Posterior vena cava (tissue), 2 donors: ENCODE measurements around the gene NUP214. TPM values are rescaled to one million over a fixed set of nuclear protein-coding genes. Genes with fewer than 3 reads are reported as not detected.
"Not testable (repeated sequence)": the region's sequence is repeated elsewhere in the genome, so short reads cannot be mapped to it uniquely, and the experiment has no call there.

Experiments used
- DNase-seq: peaks from one replicate; pipeline ENCODE4 v3.0.0-alpha.2; 2020; ENCODE audit warnings: low spot score
- intact Hi-C, 2 donors: fragments of 100-400 bp; cut with DNase I; formaldehyde crosslinking; loops; one replicate each; pipeline versions ENCODE4 v1.14.1 to v1.14.2; 2022 to 2023
- total RNA-seq, 2 donors: library from RNA; stranded (reverse); fragmentation: NEBNext Ultra II Directional; extraction: Animal tissue kit (Norgen Biotek cat#: 25700); gene quantifications; one replicate each; pipeline ENCODE4 v1.2.1, GENCODE V29; 2021
- donor health status: DM: yes; HTN: yes; CAD: no.
- donor health status: DM: yes; HTN: yes; CAD: no.

Gene NUP214
- total RNA-seq, 2 donors from 2014 or later = 33.9 to 40.8 TPM

DNA sequence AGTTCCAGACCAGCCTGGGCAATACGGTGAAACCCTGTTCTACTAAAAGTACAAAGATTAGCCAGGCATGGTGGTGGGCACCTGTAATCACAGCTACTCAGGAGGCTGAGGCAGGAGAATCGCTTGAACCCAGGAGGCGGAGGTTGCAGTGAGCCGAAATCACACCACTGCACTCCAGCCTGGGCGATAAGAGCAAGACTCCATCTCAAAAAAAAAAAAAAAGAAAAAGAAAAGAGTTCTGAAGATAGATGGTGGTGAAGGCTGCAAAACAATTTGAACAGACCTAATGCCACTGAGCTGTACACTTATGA is 137.6 kb downstream of the NUP214 start:
- DNase-seq, intact Hi-C loops: not testable (repeated sequence)

- DNase-seq = no peak
- intact Hi-C loops = no loop called here
These were observed 138.3 kb downstream of the NUP214 start for GRCh38 chr9:131263701-131264100.

DNA sequence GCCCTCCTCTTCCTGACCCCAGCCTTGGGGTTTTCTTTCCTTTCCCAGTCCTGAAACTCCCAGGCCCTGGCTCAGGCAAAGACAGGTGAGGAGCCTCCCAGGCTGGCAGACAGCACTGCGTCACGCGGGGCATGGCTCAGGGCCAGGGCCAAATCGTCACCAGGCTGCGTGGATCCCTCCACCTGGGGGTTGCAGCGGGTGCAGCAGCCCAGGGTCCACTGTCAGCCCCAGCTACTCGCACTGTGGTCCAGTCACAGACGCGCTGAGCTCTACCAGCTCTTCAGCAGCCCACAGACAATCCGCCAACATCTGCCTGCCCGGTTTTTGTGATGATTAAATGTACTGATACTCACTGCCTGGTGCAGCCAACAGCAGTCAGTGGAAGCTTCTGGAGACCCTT is 138.8 kb downstream of the NUP214 start:
- no peak for DNase-seq
- intact Hi-C loops = no loop called here

DNA sequence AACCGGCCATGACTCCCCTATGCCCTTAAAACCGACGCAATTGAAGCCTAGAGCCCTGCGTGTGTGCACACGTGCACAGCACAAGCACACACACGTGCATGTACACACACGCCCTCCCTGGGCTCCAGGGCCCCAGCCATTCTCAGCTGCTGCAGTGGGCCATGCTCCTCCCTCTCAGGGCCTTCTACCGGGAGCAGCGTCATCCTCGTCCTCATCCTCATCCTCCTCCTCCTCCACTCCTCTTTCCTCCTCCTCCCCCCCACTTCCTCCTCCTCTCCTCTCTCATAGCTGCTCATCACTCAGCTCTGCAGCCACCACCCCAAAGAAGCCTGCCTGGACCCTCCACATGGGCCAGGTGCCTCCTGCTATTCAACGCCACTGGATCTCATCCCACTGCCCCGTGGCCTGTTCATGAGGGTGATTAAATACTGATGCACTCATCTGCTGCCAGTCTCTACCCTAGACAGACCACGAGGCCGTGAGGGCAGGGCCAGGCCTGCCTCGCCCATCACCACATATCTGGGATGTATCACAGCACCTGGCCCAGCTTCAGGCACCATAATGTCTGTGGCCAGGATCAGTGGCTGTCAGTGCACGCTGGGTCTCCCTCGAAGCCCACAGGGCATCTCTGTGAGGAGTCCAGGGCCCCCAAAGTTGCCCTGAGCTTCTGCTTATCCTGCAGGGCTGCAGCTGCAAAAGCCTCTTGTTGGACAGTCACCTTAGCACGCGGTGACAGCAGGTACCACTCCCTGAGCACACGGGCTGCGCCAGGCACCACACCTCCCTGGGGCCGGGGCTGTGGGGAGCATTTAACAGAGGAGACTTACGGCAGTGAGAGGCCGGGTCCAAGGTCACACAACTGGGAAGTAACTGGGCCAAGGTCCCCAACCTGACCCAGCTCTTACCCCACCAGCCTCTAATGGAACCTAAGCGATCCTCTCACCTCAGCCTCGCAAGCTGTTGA is 141.2 kb downstream of the NUP214 start:
- intact Hi-C loops = no loop called here
- DNase-seq = no peak

- intact Hi-C loops = no loop called here
These were observed 145.0 kb downstream of the NUP214 start for GRCh38 chr9:131270171-131271015.

DNA sequence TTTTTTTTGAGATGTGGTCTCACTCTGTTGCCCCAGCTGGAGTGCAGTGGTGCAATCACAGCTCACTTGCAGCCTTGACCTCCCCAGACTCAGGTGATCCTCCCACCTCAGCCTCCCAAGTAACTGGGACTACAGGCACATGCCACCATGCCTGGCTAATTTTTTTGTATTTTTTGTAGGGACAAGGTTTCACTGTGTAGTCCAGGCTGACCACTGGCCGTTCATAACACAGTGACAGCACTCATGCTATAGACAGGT is 145.6 kb downstream of the NUP214 start:
- intact Hi-C loops, DNase-seq: not testable (repeated sequence)

More at GRCh38 chr9:131270171-131271015, 145.0 kb downstream of the NUP214 start:
- no peak for DNase-seq

DNA sequence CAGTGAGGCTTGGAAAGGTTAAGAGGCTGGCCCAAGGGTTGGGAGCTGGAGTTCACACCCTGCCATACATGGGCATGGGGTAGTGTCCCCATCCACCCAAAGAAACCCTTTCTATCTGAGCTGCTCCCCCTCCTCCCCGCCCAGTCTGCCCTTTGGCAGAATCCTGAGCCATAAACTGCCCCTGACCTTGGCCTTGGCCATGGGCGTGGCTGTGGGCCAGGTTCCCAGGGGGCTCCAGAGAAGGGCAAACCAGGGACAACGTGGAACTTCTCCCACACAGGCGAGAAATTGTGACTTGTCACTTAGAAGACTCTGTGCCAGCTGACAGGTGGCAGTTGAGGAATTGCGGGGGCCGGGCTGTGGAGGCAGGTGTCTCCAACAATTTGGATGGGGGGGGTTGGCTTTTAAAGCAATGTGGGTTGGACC is 146.1 kb downstream of the NUP214 start:
- no peak for DNase-seq
- intact Hi-C loops = no loop called here

GRCh38 chr9:131272212-131272611 is 146.8 kb downstream of the NUP214 start:
- DNase-seq = no peak
- intact Hi-C loops = no loop called here

DNA sequence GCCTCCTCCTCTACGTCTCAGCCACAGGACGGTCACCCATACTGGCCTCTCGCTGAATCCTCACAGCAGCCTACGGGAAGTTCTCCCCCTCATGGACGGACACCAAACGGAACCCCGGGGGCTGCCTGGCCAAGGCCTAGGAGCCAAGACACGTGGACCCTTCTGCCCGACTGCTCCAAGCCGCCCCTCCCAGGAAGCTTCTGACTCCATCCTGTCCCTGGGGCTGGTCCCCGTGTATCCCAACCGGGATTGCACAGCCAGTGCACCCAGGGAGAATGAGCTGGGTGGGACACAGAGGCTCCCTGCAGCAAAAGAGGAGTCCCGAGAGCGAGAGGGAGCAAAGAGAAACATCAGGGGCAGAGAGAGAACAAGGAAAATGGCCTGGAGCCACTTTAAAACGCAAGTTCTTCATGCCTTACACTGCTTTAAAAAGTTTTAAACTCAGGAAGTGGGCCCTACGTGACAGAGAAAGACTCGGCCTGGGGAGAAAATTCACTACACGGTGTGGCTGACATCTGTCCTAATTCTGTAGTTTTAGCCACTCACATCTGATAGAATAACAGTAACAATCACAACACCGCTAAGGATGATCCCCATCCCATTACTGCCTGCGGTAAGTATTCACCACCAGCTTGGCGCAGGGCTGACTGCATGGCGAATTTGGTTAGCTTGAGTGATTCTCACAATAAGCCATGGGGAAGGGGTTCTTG is 147.9 kb downstream of the NUP214 start:
- DNase-seq = no peak
- intact Hi-C loops = no loop called here

DNA sequence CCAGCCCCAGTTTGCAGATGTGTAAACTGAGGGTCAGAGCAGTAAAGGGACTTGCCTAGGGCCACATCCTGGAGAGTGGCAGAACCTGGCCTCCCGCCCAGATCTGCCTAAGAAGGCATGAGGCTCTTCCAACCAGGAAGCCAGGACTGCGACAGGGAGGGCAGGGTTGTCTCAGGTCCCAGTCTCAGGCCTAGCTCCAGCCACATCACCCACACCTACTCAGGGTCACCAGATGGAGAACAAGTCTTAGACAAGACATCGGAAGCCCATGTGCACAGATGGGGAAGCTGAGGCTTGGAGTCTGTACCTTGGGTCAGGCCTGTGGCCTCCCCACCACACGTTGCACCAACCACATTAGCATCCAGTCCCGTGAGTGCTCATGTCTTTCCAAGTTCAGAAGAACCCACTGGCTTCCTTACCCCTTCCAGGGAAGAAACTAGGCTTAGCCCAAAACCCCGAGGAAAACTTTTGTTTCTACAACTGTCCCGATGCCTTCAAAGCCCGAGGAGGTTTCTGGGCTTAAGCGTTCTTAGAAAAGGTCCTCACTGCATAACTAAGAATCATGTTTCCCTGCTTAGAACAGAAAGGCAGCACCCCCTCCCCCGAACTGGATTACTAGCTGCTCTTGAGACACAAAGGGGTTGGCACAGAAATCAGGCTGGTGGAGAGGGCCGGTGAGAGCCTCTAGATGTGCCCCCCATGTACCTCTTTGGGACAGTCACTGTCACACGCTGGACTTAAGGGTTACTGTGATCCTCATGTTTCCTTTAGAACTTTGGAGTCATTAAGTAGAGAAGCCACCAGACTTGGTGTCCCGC is 148.7 kb downstream of the NUP214 start:
- intact Hi-C loops = no loop called here
- no peak for DNase-seq

GRCh38 chr9:131274674-131275331 is 149.4 kb downstream of the NUP214 start:
- no peak for DNase-seq
- intact Hi-C loops = no loop called here

GRCh38 chr9:131275332-131276093 is 150.1 kb downstream of the NUP214 start:
- intact Hi-C loops = no loop called here
- no peak for DNase-seq

- no peak for DNase-seq
- intact Hi-C loops = no loop called here
These were observed 150.9 kb downstream of the NUP214 start, which contains the start of gene FAM78A for GRCh38 chr9:131276094-131276888. Gene FAM78A (minus strand): TSS chr9:131276510. CDS start chr9:131276179, 331 bp downstream.

DNA sequence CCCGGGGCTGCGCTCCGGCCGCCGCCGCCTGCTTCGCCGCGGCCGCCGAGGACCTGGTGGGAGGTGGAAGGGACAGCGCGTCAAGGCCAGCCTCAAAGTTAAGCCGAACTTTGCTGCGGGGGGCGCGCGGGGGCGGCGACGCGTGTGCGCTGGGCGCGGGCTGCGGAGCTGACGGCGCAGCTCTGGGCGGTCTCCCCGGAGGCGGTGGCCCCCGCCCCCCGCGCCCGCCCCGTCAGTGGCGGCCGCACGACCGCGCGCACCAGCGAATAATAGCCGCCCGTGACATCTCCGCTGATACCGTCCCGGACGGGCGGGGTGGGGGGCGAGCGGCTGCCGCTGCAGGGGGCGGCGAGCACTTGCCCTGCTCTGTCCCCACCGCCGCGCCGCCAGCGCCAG is 151.5 kb downstream of the NUP214 start:
- DNase-seq = no peak
- intact Hi-C loops = no loop called here

- intact Hi-C loops = no loop called here
- DNase-seq = no peak
These were observed 152.0 kb downstream of the NUP214 start for GRCh38 chr9:131277287-131277909.

- DNase-seq = peak; percentile 91
- intact Hi-C loops = no loop called here
These were observed 152.7 kb downstream of the NUP214 start for GRCh38 chr9:131277910-131278701.
